Caco-2 (cell line): ENCODE data around the gene SURF4. TPM values are rescaled to one million over a fixed set of nuclear protein-coding genes. Genes with fewer than 3 reads are reported as not detected.

Experiments
- BruUV-seq: library from RNA; stranded (reverse); fragments of 400-500 nt; replicated peaks from 2 replicates; lab custom pipeline; 2021; lab: Mats Ljungman, UMichigan
- CTCF ChIA-PET: fragments of 300-600 bp; sonication (Branson Sonifier 250); formaldehyde crosslinking; loops from one replicate; lab custom pipeline; 2022; ENCODE audit warnings: antibody characterized with exemption; lab: Charles Lee
- POLR2A ChIA-PET: fragments of 300-600 bp; sonication (Branson Sonifier 250); formaldehyde crosslinking; loops from one replicate; lab custom pipeline; 2022; ENCODE audit warnings: antibody characterized with exemption; lab: Charles Lee
- DNase-seq, 2 experiments: peaks; one replicate each; pipeline versions ENCODE4 v3.0.0 to v3.0.0-alpha.2; 2020 to 2022
- H3K27me3 ChIP-seq: replicated peaks from 2 replicates; pipeline ENCODE4 v1.6.0; 2011; ENCODE audit warnings: low read length; ENCODE audit not compliant: control insufficient read depth, insufficient read depth
- H3K36me3 ChIP-seq: 2 replicates; pipeline ENCODE4 v1.5.1; 2011; ENCODE audit warnings: low read length; ENCODE audit not compliant: control insufficient read depth, insufficient read depth
- H3K4me1 ChIP-seq: fragments of 250-450 bp; sonication (Bioruptor Pico); 2 replicates; pipeline ENCODE4 v1.5.1; 2020; ENCODE audit warnings: mild to moderate bottlenecking
- H3K4me3 ChIP-seq: 2 replicates; pipeline ENCODE4 v1.5.1; 2011; ENCODE audit warnings: low read depth, mild to moderate bottlenecking, control low read depth, low read length
- H3K9me3 ChIP-seq: fragments of 250-450 bp; sonication (Bioruptor Pico); 2 replicates; pipeline ENCODE4 v1.5.1; 2020; ENCODE audit warnings: mild to moderate bottlenecking, moderate library complexity
- H3K27ac Mint-ChIP-seq: one replicate; pipeline ENCODE4 v1.8.0; 2022; ENCODE audit warnings: mixed read lengths; ENCODE audit not compliant: unreplicated experiment
- H3K27me3 Mint-ChIP-seq: one replicate; pipeline ENCODE4 v1.8.0; 2022; ENCODE audit warnings: mixed read lengths; ENCODE audit not compliant: insufficient read depth, unreplicated experiment
- H3K36me3 Mint-ChIP-seq: one replicate; pipeline ENCODE4 v1.8.0; 2022; ENCODE audit warnings: mild to moderate bottlenecking, mixed read lengths; ENCODE audit not compliant: insufficient read depth, unreplicated experiment
- H3K4me1 Mint-ChIP-seq: one replicate; pipeline ENCODE4 v1.8.0; 2022; ENCODE audit warnings: low read depth, mixed read lengths; ENCODE audit not compliant: unreplicated experiment
- H3K4me3 Mint-ChIP-seq: one replicate; pipeline ENCODE4 v1.8.0; 2022; ENCODE audit warnings: mild to moderate bottlenecking, moderate library complexity, mixed read lengths; ENCODE audit not compliant: unreplicated experiment
- H3K9me3 Mint-ChIP-seq: one replicate; pipeline ENCODE4 v1.8.0; 2022; ENCODE audit warnings: mixed read lengths; ENCODE audit not compliant: unreplicated experiment
- intact Hi-C: fragments of 100-400 bp; cut with micrococcal nuclease; formaldehyde crosslinking; loops from one replicate; pipeline ENCODE4 v1.10.0; 2022; ENCODE audit not compliant: unreplicated experiment
- total RNA-seq: library from RNA; stranded (reverse); gene quantifications from 2 replicates; pipeline ENCODE4 v1.2.3, GENCODE V29; 2022
- TF ChIP-seq, protein P1 (sequence below), 2 experiments: fragments of 200-600 bp in 1 of 2; IDR thresholded peaks; 1 replicate in 1 of 2; 2 replicates in 1 of 2; pipeline versions ENCODE4 v1.5.1 to v1.8.0; 2011 to 2022; ENCODE audit warnings: antibody characterized with exemption in 1 of 2, control low read depth in 1 of 2, inconsistent platforms in 1 of 2, low read depth in 1 of 2, low read length in 1 of 2, mild to moderate bottlenecking in 1 of 2, moderate library complexity in 1 of 2; ENCODE audit not compliant: insufficient read depth in 1 of 2, severe bottlenecking in 1 of 2, unreplicated experiment in 1 of 2

Gene SURF4
- total RNA-seq, 1 experiment from 2014 or later: 239 TPM

DNA sequence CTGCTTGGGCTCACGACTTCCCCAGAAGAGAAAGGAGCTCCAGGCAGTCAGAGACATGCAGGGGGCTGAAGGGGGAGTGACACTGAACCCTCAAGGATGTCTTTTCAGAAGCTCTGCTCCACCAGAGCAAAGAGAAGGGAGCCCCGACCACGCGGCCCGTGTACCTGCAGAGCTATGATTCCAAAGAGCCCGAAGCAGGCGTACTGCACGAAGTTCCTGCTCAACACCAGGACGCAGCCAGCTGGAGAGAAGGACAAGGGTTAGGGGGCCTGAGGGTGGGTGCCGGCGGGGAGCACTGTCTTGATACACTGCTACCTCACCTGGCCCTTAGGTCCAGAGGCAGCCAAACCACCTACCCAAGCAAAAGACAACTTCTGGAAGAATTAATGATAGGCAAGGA lies 9.4 kb downstream of the SURF4 start:
- no peak overlapping the region for H3K4me3 Mint-ChIP-seq
- no peaks in the 10 kb centered on the region for H3K9me3 Mint-ChIP-seq
- peaks cover 88% of the 10 kb centered on the region for H3K36me3 Mint-ChIP-seq
- DNase-seq: no peak
- H3K36me3 ChIP-seq: peaks cover 13% of the 10 kb centered on the region
- H3K4me1 Mint-ChIP-seq: peaks cover 21% of the 10 kb centered on the region
- BruUV-seq: no TSS peak
- TF ChIP-seq, protein P1, sequence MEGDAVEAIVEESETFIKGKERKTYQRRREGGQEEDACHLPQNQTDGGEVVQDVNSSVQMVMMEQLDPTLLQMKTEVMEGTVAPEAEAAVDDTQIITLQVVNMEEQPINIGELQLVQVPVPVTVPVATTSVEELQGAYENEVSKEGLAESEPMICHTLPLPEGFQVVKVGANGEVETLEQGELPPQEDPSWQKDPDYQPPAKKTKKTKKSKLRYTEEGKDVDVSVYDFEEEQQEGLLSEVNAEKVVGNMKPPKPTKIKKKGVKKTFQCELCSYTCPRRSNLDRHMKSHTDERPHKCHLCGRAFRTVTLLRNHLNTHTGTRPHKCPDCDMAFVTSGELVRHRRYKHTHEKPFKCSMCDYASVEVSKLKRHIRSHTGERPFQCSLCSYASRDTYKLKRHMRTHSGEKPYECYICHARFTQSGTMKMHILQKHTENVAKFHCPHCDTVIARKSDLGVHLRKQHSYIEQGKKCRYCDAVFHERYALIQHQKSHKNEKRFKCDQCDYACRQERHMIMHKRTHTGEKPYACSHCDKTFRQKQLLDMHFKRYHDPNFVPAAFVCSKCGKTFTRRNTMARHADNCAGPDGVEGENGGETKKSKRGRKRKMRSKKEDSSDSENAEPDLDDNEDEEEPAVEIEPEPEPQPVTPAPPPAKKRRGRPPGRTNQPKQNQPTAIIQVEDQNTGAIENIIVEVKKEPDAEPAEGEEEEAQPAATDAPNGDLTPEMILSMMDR (IDR thresholded peaks at IDR 0.05; ENCODE audit: insufficient read depth in 1 of 2, low read depth in 1 of 2, low read length in 1 of 2, severe bottlenecking in 1 of 2, unreplicated experiment in 1 of 2): no peak
- no peaks in the 10 kb centered on the region for H3K27me3 Mint-ChIP-seq
- no peaks in the 10 kb centered on the region for H3K9me3 ChIP-seq
- H3K4me3 ChIP-seq: no peak overlapping the region
- ChIA-PET POLR2A (interaction anchor here (0.8 kb wide), 1 partner anchor 13 kb away, joined by 5 read pairs; no protein-coding TSS in a partner anchor), CTCF (interaction anchor here (1.5 kb wide), 1 partner anchor 9 kb away, joined by 3 read pairs; no protein-coding TSS in a partner anchor)
- H3K27ac Mint-ChIP-seq: no peak overlapping the region
- no peaks in the 10 kb centered on the region; the same call in 1 of the 2 replicates for H3K4me1 ChIP-seq
- H3K27me3 ChIP-seq: no peaks in the 10 kb centered on the region
- intact Hi-C loops: no loop called here

DNA sequence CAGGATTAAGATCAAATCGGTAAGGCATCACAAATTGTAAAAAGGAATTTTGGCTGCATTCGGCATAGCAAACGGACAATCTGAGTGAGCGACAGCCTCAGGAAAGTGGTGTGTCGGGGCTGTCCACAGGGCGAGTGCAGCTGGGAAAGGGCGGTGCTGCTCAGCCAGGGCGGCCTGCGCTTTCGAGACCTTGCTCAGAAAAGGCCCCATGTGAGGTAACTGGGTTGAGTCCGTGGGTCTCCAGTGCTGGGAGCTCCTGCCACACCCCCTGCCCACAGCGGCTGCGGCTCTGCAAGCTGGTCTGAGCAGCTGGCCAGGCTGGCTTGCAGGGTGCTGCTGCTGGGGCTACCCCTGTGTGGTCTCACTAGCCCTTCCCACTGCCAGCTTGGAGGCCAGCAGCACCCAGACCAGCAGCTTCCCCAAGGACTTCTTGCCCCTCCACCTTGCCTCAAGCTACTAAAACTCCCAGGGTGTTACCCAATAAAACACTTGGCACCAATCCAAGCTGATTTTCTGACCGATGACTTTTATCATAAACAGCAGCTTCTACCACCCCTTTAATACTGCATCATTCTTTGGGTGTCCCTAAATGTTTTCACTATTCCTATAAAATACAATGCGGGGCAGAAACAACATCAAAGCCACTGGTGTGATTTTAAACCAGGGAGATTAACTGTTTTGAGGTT lies 13.4 kb downstream of the SURF4 start:
- no peak overlapping the region for H3K27ac Mint-ChIP-seq
- no peaks in the 10 kb centered on the region for H3K27me3 Mint-ChIP-seq
- no peaks in the 10 kb centered on the region for H3K9me3 Mint-ChIP-seq
- no peak overlapping the region for H3K4me3 Mint-ChIP-seq
- peaks cover 7% of the 10 kb centered on the region for H3K36me3 ChIP-seq
- H3K4me3 ChIP-seq: no peak overlapping the region
- ChIA-PET POLR2A (interaction anchor here (1.7 kb wide), 1 partner anchor 14 kb away, joined by 5 read pairs; the partner anchor contains the start of gene STKLD1), CTCF (no interaction called here)
- no peaks in the 10 kb centered on the region for H3K27me3 ChIP-seq
- peaks cover 3% of the 10 kb centered on the region; the same call in 1 of the 2 replicates for H3K4me1 ChIP-seq
- no peaks in the 10 kb centered on the region for H3K9me3 ChIP-seq
- intact Hi-C loops: no loop called here
- TSS peak; percentile 46 for BruUV-seq
- peaks cover 89% of the 10 kb centered on the region for H3K36me3 Mint-ChIP-seq
- no peak for DNase-seq
- TF ChIP-seq, protein P1 (IDR thresholded peaks at IDR 0.05; ENCODE audit: insufficient read depth in 1 of 2, low read depth in 1 of 2, low read length in 1 of 2, severe bottlenecking in 1 of 2, unreplicated experiment in 1 of 2): no peak
- H3K4me1 Mint-ChIP-seq: peaks cover 20% of the 10 kb centered on the region

DNA sequence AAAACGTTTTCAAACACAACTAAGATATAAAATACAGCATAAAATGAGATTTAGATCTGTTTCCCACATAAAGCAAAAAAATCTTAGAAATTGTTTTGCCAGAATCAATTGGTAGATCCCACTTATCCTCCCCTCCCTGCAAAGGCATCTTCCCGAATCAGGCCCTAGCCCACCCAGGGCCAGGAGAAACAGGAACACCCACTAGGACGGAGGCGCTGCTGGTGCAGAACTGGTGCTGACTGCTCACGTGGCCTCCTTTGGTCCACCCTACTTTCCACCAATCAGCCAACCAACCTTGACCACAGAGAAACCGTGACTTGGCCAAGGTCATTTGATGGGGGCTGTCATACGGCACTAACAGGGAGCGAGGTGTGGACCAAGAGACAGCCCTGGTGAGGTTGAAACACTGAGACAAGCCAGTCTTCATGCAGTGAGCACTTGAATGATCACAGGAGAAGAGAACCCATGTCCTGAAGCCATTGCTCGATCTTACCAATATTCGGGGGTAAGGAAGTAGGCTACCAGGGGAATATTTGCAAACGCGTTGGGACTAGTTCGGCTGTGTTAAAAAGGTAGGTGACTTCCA lies 14.3 kb downstream of the SURF4 start:
- H3K36me3 ChIP-seq: peaks cover 6% of the 10 kb centered on the region
- intact Hi-C loops: no loop called here

More for the DNA sequence above, 14.3 kb downstream of the SURF4 start:
- DNase-seq: no peak
- CTCF ChIA-PET: no interaction called here
- Mint-ChIP-seq H3K36me3 (peaks cover 96% of the 10 kb centered on the region), H3K27me3 (no peaks in the 10 kb centered on the region), H3K4me1 (peaks cover 20% of the 10 kb centered on the region), H3K27ac (peak overlapping the region; percentile 38), H3K4me3 (peak overlapping the region; percentile 42), H3K9me3 (no peaks in the 10 kb centered on the region)
- Histone ChIP-seq H3K4me1 (peaks cover 8% of the 10 kb centered on the region), H3K27me3 (no peaks in the 10 kb centered on the region), H3K9me3 (no peaks in the 10 kb centered on the region), H3K4me3 (no peak overlapping the region)
- POLR2A ChIA-PET: no interaction called here
- TF ChIP-seq, protein P1 (IDR thresholded peaks at IDR 0.05; ENCODE audit: insufficient read depth in 1 of 2, low read depth in 1 of 2, low read length in 1 of 2, severe bottlenecking in 1 of 2, unreplicated experiment in 1 of 2): no peak
- no TSS peak for BruUV-seq
